HepG2 (cell line): ENCODE measurements around the gene PAQR7. TPM values are rescaled to one million over a fixed set of nuclear protein-coding genes. Genes with fewer than 3 reads are reported as not detected.

Source experiments
- ATAC-seq: fragments of 200-7000 bp; cut with Tn5 transposase; 3 replicates; pipeline ENCODE4 v1.9.1; 2020; ENCODE audit warnings: mild to moderate bottlenecking, moderate library complexity
- BruUV-seq: library from RNA; stranded (reverse); fragments of 400-500 nt; replicated peaks from 2 replicates; lab custom pipeline; 2021; lab: Mats Ljungman, UMichigan
- CTCF ChIA-PET: fragments of 300-600 bp; formaldehyde crosslinking; extraction: SDS; loops from one replicate; lab custom pipeline; 2021; ENCODE audit warnings: low total read pairs, inconsistent platforms, low intra/inter-chr PET ratio; lab: Yijun Ruan, JAX
- POLR2A ChIA-PET: fragments of 350-600 bp; sonication (Branson Sonifier 250); formaldehyde crosslinking; loops from one replicate; lab custom pipeline; 2020; ENCODE audit warnings: antibody characterized with exemption, inconsistent platforms; lab: Yijun Ruan, JAX
- DNase-seq: peaks from one replicate; pipeline ENCODE4 v3.0.0-alpha.2; 2015; ENCODE audit warnings: low spot score
- FAIRE-seq: peaks from 3 replicates; lab custom pipeline; 2011; peaks lifted over from hg19 to GRCh38; lab: Jason Lieb, UNC
- H2AFZ ChIP-seq: one replicate; pipeline ENCODE4 v1.6.1; 2011; ENCODE audit warnings: low read length, inconsistent platforms
- H3K27ac ChIP-seq: fragments of 300-600 bp; 3 replicates; pipeline ENCODE4 v1.8.0; 2011; ENCODE audit warnings: mixed run types, mild to moderate bottlenecking, mixed read lengths, low read length, inconsistent platforms; ENCODE audit not compliant: insufficient read depth; ENCODE audit errors: extremely low read length
- H3K27me3 ChIP-seq, 2 experiments: fragments of 200-600 bp in 1 of 2; 2 replicates in 1 of 2; 3 replicates in 1 of 2; pipeline versions ENCODE4 v1.6.0 to v1.8.0; 2011; ENCODE audit warnings: low read length in 2 of 2, mild to moderate bottlenecking in 2 of 2, moderate library complexity in 2 of 2, inconsistent platforms in 1 of 2; ENCODE audit not compliant: insufficient read depth in 2 of 2, control insufficient read depth in 1 of 2
- H3K36me3 ChIP-seq, 2 experiments: fragments of 200-600 bp in 1 of 2; replicated peaks in 1 of 2; 2 replicates in 1 of 2; 3 replicates in 1 of 2; pipeline versions ENCODE4 v1.5.1 to v1.8.0; 2011; ENCODE audit warnings: low read length in 2 of 2, inconsistent platforms in 1 of 2; ENCODE audit not compliant: insufficient read depth in 2 of 2, control insufficient read depth in 1 of 2
- H3K4me1 ChIP-seq: 2 replicates; pipeline ENCODE4 v1.5.1; 2012; ENCODE audit warnings: low read length, inconsistent platforms; ENCODE audit not compliant: insufficient read depth
- H3K4me2 ChIP-seq: 2 replicates; pipeline ENCODE4 v1.6.0; 2011; ENCODE audit warnings: low read depth, low read length, inconsistent platforms
- H3K4me3 ChIP-seq, 3 experiments: fragments of 200-600 bp in 1 of 3; sonication (generic), shearing (Covaris generic) in 1 of 3; replicated peaks in 1 of 3; 2 replicates each; pipeline ENCODE4 v1.5.1; 2011 to 2016; ENCODE audit warnings: low read length in 3 of 3, inconsistent platforms in 2 of 3, low read depth in 2 of 3, mild to moderate bottlenecking in 2 of 3, control low read depth in 1 of 3, mixed read lengths in 1 of 3; ENCODE audit not compliant: insufficient read depth in 1 of 3
- H3K79me2 ChIP-seq: one replicate; pipeline ENCODE4 v1.6.1; 2011; ENCODE audit warnings: low read length, inconsistent platforms; ENCODE audit not compliant: insufficient read depth
- H3K9ac ChIP-seq: 2 replicates; pipeline ENCODE4 v1.6.0; 2011; ENCODE audit warnings: mild to moderate bottlenecking, low read depth, low read length, inconsistent platforms; ENCODE audit not compliant: insufficient read depth
- H3K9me3 ChIP-seq: 2 replicates; pipeline ENCODE4 v1.5.1; 2012; ENCODE audit warnings: mild to moderate bottlenecking, low read length
- H4K20me1 ChIP-seq: 2 replicates; pipeline ENCODE4 v1.6.0; 2011; ENCODE audit warnings: inconsistent platforms, mild to moderate bottlenecking, low read length, moderate library complexity; ENCODE audit not compliant: insufficient read depth
- ARID2 ChIP-seq: sonication (generic); formaldehyde crosslinking; IDR thresholded peaks from 2 replicates; pipeline ENCODE4 v1.8.1; 2022; ENCODE audit warnings: mild to moderate bottlenecking, missing genetic modification reagents, borderline replicate concordance
- BCL3 ChIP-seq: sonication (generic); formaldehyde crosslinking; IDR thresholded peaks from 2 replicates; pipeline ENCODE4 v1.5.1; 2020; ENCODE audit warnings: mild to moderate bottlenecking, missing genetic modification reagents, moderate library complexity
- GPBP1L1 ChIP-seq: sonication (generic); formaldehyde crosslinking; IDR thresholded peaks from 2 replicates; pipeline ENCODE4 v1.5.0; 2020; ENCODE audit warnings: mild to moderate bottlenecking, missing genetic modification reagents
- JARID2 ChIP-seq: sonication (generic); formaldehyde crosslinking; IDR thresholded peaks from 2 replicates; pipeline ENCODE4 v1.8.1; 2023; ENCODE audit warnings: missing genetic modification reagents, inconsistent platforms; ENCODE audit not compliant: insufficient replicate concordance
- MAFK ChIP-seq, 2 experiments: IDR thresholded peaks in 1 of 2; conservative IDR thresholded peaks in 1 of 2; 2 replicates each; pipeline ENCODE4 v1.6.1; 2011; ENCODE audit warnings: improper control_type of control experiment in 2 of 2, low read length in 2 of 2
- MAZ ChIP-seq, 2 experiments: sonication (generic) in 1 of 2; formaldehyde crosslinking in 1 of 2; IDR thresholded peaks; 2 replicates each; pipeline versions ENCODE4 v1.5.0 to v1.6.1; 2012 to 2020; ENCODE audit warnings: low read depth in 2 of 2, mild to moderate bottlenecking in 2 of 2, borderline replicate concordance in 1 of 2, improper control_type of control experiment in 1 of 2, low read length in 1 of 2, missing genetic modification reagents in 1 of 2, moderate library complexity in 1 of 2
- NCOA1 ChIP-seq: sonication (generic); formaldehyde crosslinking; IDR thresholded peaks from 2 replicates; pipeline ENCODE4 v1.9.0; 2021; ENCODE audit warnings: missing genetic modification reagents
- RARG ChIP-seq: sonication (generic); formaldehyde crosslinking; IDR thresholded peaks from 2 replicates; pipeline ENCODE4 v1.4.0; 2020; ENCODE audit warnings: low read depth, mild to moderate bottlenecking, missing genetic modification reagents
- STAT5B ChIP-seq: sonication (generic); formaldehyde crosslinking; IDR thresholded peaks from 2 replicates; pipeline ENCODE4 v1.4.0; 2020; ENCODE audit warnings: missing genetic modification reagents
- ZBTB2 ChIP-seq: sonication (generic); formaldehyde crosslinking; IDR thresholded peaks from 2 replicates; pipeline ENCODE4 v1.8.0; 2022; ENCODE audit warnings: low read depth, missing genetic modification reagents
- ZBTB34 ChIP-seq: sonication (generic); formaldehyde crosslinking; IDR thresholded peaks from 2 replicates; pipeline ENCODE4 v1.8.0; 2022; ENCODE audit warnings: mild to moderate bottlenecking, missing genetic modification reagents
- ZNF251 ChIP-seq: sonication (generic); formaldehyde crosslinking; IDR thresholded peaks from 2 replicates; pipeline ENCODE4 v1.9.0; 2021; ENCODE audit warnings: mild to moderate bottlenecking, missing genetic modification reagents
- ZNF691 ChIP-seq: sonication (generic); formaldehyde crosslinking; IDR thresholded peaks from 2 replicates; pipeline ENCODE4 v1.4.0; 2020; ENCODE audit warnings: missing genetic modification reagents, low read depth, mild to moderate bottlenecking, borderline replicate concordance
- ZNF761 ChIP-seq: sonication (generic); formaldehyde crosslinking; conservative IDR thresholded peaks from 2 replicates; pipeline ENCODE4 v1.4.0; 2020; ENCODE audit warnings: mild to moderate bottlenecking, missing genetic modification reagents
- ZNF773 ChIP-seq: sonication (generic); formaldehyde crosslinking; IDR thresholded peaks from 2 replicates; pipeline ENCODE4 v1.4.0; 2020; ENCODE audit warnings: missing genetic modification reagents, borderline replicate concordance
- WGBS: methylation state at CpG from one replicate; pipeline ENCODE4 v1.1.6; 2017; ENCODE audit warnings: low lambda C conversion rate; 5-methylcytosine and 5-hydroxymethylcytosine counted together
- in situ Hi-C: cut with HindIII; loops from 2 replicates; pipeline ENCODE4 v1.10.0; 2017; ENCODE audit warnings: low pct_unique_long_range_greater_than_20kb; ENCODE audit not compliant: extremely low pct_ligation_motif_present
- intact Hi-C: fragments of 100-400 bp; cut with micrococcal nuclease; formaldehyde crosslinking; loops from one replicate; pipeline ENCODE4 v1.10.0; 2022; ENCODE audit not compliant: unreplicated experiment
- polyA plus RNA-seq, 8 experiments: library from polyadenylated mRNA; depleted of rRNA in 3 of 8; stranded (reverse) in 7 of 8; unstranded in 1 of 8; fragments of >200 nt; fragmentation: Illumina TruSeq in 4 of 8; extraction: Trizol in 4 of 8; gene quantifications; 2 replicates each; pipeline versions ENCODE4 v1.2.1 to v1.2.3, GENCODE V29; 2011 to 2016; ENCODE audit warnings: low read depth in 4 of 8, missing spikeins in 1 of 8, mixed read lengths in 1 of 8; ENCODE audit not compliant: insufficient read depth in 1 of 8
- total RNA-seq, 5 experiments: library from RNA; depleted of rRNA; stranded (reverse); fragments of >200 nt; fragmentation: Illumina TruSeq; extraction: Trizol; gene quantifications; 2 replicates each; pipeline ENCODE4 v1.2.3, GENCODE V29; 2016; ENCODE audit warnings: low read depth in 1 of 5

The PAQR7 gene
- total and polyA plus RNA-seq, 2 of the 13 experiments (the other 11 are each of a cell fraction or from before 2014, with no cell fraction given) = 13.2 to 16.6 TPM

- peak; percentile 89 for ATAC-seq
- peak; percentile 78; the same call in 1 of the 2 replicates for TF ChIP-seq ZNF761
- TF ChIP-seq NCOA1 = no peak
- no peak for TF ChIP-seq JARID2 (CRISPR knock-in tag)
- no peak for TF ChIP-seq ZNF251
- no peak for TF ChIP-seq ZBTB34 (CRISPR knock-in tag)
- peak; percentile 64; the same call in 1 of the 2 replicates for TF ChIP-seq MAZ (IDR thresholded peaks at IDR 0.05; ENCODE audit: borderline replicate concordance, low read depth, low read length)
- TF ChIP-seq MAZ (CRISPR knock-in tag; IDR thresholded peaks at IDR 0.05; ENCODE audit: low read depth) = peak; percentile 88
- no peak for TF ChIP-seq ZNF773 (CRISPR knock-in tag)
- no peak for TF ChIP-seq STAT5B (CRISPR knock-in tag)
- TF ChIP-seq RARG (CRISPR knock-in tag) = no peak
- TF ChIP-seq MAFK (conservative IDR thresholded peaks at IDR 0.05 in 1 of 2, IDR thresholded peaks at IDR 0.05 in 1 of 2; ENCODE audit: low read length in 2 of 2) = no peak
- no peak for TF ChIP-seq GPBP1L1
- TF ChIP-seq BCL3 (CRISPR knock-in tag) = no peak
- peak; percentile 86 for TF ChIP-seq ZBTB2 (CRISPR knock-in tag)
- TF ChIP-seq ARID2 = no peak
- peak; percentile 67; the same call in 1 of the 2 replicates for TF ChIP-seq ZNF691 (CRISPR knock-in tag)
Measured at GRCh38 chr1:25819491-25820246, 55.8 kb downstream of the PAQR7 start, which contains the start of gene MTFR1L. Gene MTFR1L, plus strand, starts transcription at chr1:25819954. Its CDS starts 3,151 bp downstream, at chr1:25823105.

More at GRCh38 chr1:25819491-25820246, 55.8 kb downstream of the PAQR7 start, which contains the start of gene MTFR1L:
- no peak within 1 kb of the TSS for H2AFZ ChIP-seq
- FAIRE-seq = peak; percentile 18
- no peaks in the 10 kb centered on the region for H3K9me3 ChIP-seq
- ChIA-PET POLR2A (interaction anchor here (0.9 to 3.3 kb wide), 13 partner anchors 9 to 350 kb away, joined by 3 to 20 read pairs (median 4); partner anchors contain the start of genes PAFAH2, SELENON and ZNF593), CTCF (no interaction called here)
- intact Hi-C loops = loop anchor here (5.0 kb wide), 2 partner anchors 73 to 178 kb away; partner anchors contain the start of gene PAFAH2
- no peaks in the 10 kb centered on the region; a peak in 1 of 5 replicates for H3K27me3 ChIP-seq
- H3K9ac ChIP-seq = peak within 1 kb of the TSS; percentile 98
- peak; percentile 83 for DNase-seq
- peaks cover 26% of the 10 kb centered on the region for H3K79me2 ChIP-seq
- H3K4me1 ChIP-seq = peaks cover 32% of the 10 kb centered on the region
- in situ Hi-C loops = loop anchor here (10.0 to 25.0 kb wide), 2 partner anchors 175 to 207 kb away; partner anchors contain the start of genes MAN1C1 and PAFAH2
- peaks cover 4% of the 10 kb centered on the region for H4K20me1 ChIP-seq
- no TSS peak for BruUV-seq
- peak within 1 kb of the TSS; percentile 98 for H3K27ac ChIP-seq
- H3K36me3 ChIP-seq = peaks cover 0 to 7% of the 10 kb centered on the region in 2 experiments; a peak in 1 of 5 replicates
- H3K4me3 ChIP-seq = peak within 1 kb of the TSS; percentile 90 to 94 (median 94)
- H3K4me2 ChIP-seq = peak within 1 kb of the TSS; percentile 95
- 0% methylated on average over 3 of the region's 64 CpGs for WGBS
